B cell (primary cell): ENCODE data around the gene HOXD4. TPM values are rescaled to one million over a fixed set of nuclear protein-coding genes. Genes with fewer than 3 reads are reported as not detected.

Source experiments
- ATAC-seq: fragments of 200-7000 bp; cut with Tn5 transposase; one replicate; pipeline ENCODE4 v1.10.0; 2021; ENCODE audit warnings: low read depth, mild to moderate bottlenecking, moderate number of reproducible peaks, moderate library complexity
- CTCF ChIA-PET: fragments of 350-600 bp; sonication (Branson Sonifier 250); formaldehyde crosslinking; loops from one replicate; lab custom pipeline; 2021; ENCODE audit warnings: antibody characterized with exemption, inconsistent platforms; lab: Charles Lee
- POLR2A ChIA-PET: fragments of 350-600 bp; sonication (Branson Sonifier 250); formaldehyde crosslinking; loops from one replicate; lab custom pipeline; 2021; ENCODE audit warnings: antibody characterized with exemption; lab: Charles Lee
- DNase-seq: peaks from one replicate; pipeline ENCODE4 v3.0.0; 2013
- H2AFZ ChIP-seq: 2 replicates; pipeline ENCODE4 v1.6.1; 2012; ENCODE audit warnings: mild to moderate bottlenecking, low read depth, low read length; ENCODE audit not compliant: insufficient read depth, poor library complexity, severe bottlenecking
- H3K27ac ChIP-seq, 2 donors: 1 replicate in 1 of 2; 2 replicates in 1 of 2; pipeline ENCODE4 v1.5.1; 2012 to 2013; ENCODE audit warnings: low read length in 2 of 2, mild to moderate bottlenecking in 2 of 2, moderate library complexity in 1 of 2
- H3K27me3 ChIP-seq, 4 experiments: fragments of 200-600 bp in 1 of 4; sonication (generic) in 1 of 4; replicated peaks in 1 of 4; 1 replicate in 2 of 4; 2 replicates in 2 of 4; pipeline versions ENCODE4 v1.6.1 to v1.7.0; 2013 to 2016; ENCODE audit warnings: low read length in 3 of 4, mild to moderate bottlenecking in 2 of 4, mixed read lengths in 1 of 4, moderate library complexity in 1 of 4; ENCODE audit not compliant: insufficient read depth in 4 of 4, control insufficient read depth in 3 of 4; ENCODE audit errors: control extremely low read depth in 1 of 4
- H3K36me3 ChIP-seq, 2 experiments: replicated peaks in 1 of 2; 1 replicate in 1 of 2; 2 replicates in 1 of 2; pipeline versions ENCODE4 v1.6.1 to v1.7.1; 2013; ENCODE audit warnings: low read length in 1 of 2; ENCODE audit not compliant: insufficient read depth in 2 of 2, control insufficient read depth in 1 of 2; ENCODE audit errors: control extremely low read depth in 1 of 2, extremely low read depth in 1 of 2
- H3K4me1 ChIP-seq, 2 donors: fragments of 200-600 bp in 1 of 2; sonication (generic) in 1 of 2; 1 replicate in 1 of 2; 2 replicates in 1 of 2; pipeline versions ENCODE4 v1.5.1 to v1.6.1; 2013 to 2017; ENCODE audit warnings: low read length in 2 of 2; ENCODE audit not compliant: control insufficient read depth in 2 of 2, insufficient read depth in 2 of 2
- H3K4me2 ChIP-seq: replicated peaks from 2 replicates; pipeline ENCODE3; 2012; ENCODE audit warnings: mild to moderate bottlenecking, low read depth, low read length; ENCODE audit not compliant: poor library complexity, severe bottlenecking
- H3K4me3 ChIP-seq, 5 experiments: fragments of 200-600 bp in 1 of 5; sonication (generic) in 1 of 5; 1 replicate in 3 of 5; 2 replicates in 2 of 5; pipeline versions ENCODE4 v1.5.1 to v1.7.0; 2011 to 2016; ENCODE audit warnings: low read length in 4 of 5, mild to moderate bottlenecking in 4 of 5, low read depth in 2 of 5, control low read depth in 1 of 5, moderate library complexity in 1 of 5; ENCODE audit not compliant: insufficient read depth in 1 of 5; ENCODE audit errors: control extremely low read depth in 1 of 5, extremely low read depth in 1 of 5
- H3K79me2 ChIP-seq: fragments of 200-600 bp; sonication (generic); one replicate; pipeline ENCODE4 v1.6.0; 2016; ENCODE audit warnings: low read length; ENCODE audit not compliant: control insufficient read depth, insufficient read depth
- H3K9ac ChIP-seq: fragments of 200-600 bp; sonication (generic); 2 replicates; pipeline ENCODE4 v1.6.1; 2017; ENCODE audit warnings: mild to moderate bottlenecking, low read length, moderate library complexity
- H3K9me3 ChIP-seq, 3 donors: one replicate each; pipeline versions ENCODE4 v1.6.1 to v1.7.1; 2013; ENCODE audit warnings: low read length in 2 of 3; ENCODE audit not compliant: control insufficient read depth in 2 of 3, insufficient read depth in 1 of 3; ENCODE audit errors: control extremely low read depth in 1 of 3
- H4K20me1 ChIP-seq: 2 replicates; pipeline ENCODE4 v1.6.0; 2012; ENCODE audit warnings: mild to moderate bottlenecking, low read length; ENCODE audit not compliant: insufficient read depth, control insufficient read depth, poor library complexity, severe bottlenecking
- H3K27ac Mint-ChIP-seq: one replicate; pipeline ENCODE4 v1.8.0; 2021; ENCODE audit warnings: mixed read lengths
- H3K27me3 Mint-ChIP-seq: one replicate; pipeline ENCODE4 v1.8.0; 2021; ENCODE audit warnings: mixed read lengths
- H3K4me1 Mint-ChIP-seq: one replicate; pipeline ENCODE4 v1.8.0; 2021; ENCODE audit warnings: mixed read lengths
- H3K4me3 Mint-ChIP-seq: one replicate; pipeline ENCODE4 v1.8.0; 2021; ENCODE audit warnings: mixed read lengths
- H3K9me3 Mint-ChIP-seq: one replicate; pipeline ENCODE4 v1.8.0; 2022; ENCODE audit warnings: mixed read lengths; ENCODE audit not compliant: insufficient read depth
- CTCF ChIP-seq: fragments of 200-600 bp; IDR thresholded peaks from one replicate; pipeline ENCODE4 v1.8.0; 2022; ENCODE audit warnings: antibody characterized with exemption, mild to moderate bottlenecking
- EZH2 ChIP-seq: IDR thresholded peaks from 2 replicates; pipeline ENCODE4 v1.6.1; 2012; ENCODE audit warnings: borderline replicate concordance, low read depth, mild to moderate bottlenecking, moderate library complexity, low read length; ENCODE audit not compliant: insufficient read depth, poor library complexity, severe bottlenecking
- WGBS: methylation state at CpG from one replicate; pipeline ENCODE4 v1.1.5; 2013; ENCODE audit warnings: missing lambda C conversion rate; ENCODE audit not compliant: insufficient coverage; 5-methylcytosine and 5-hydroxymethylcytosine counted together
- intact Hi-C: fragments of 100-400 bp; cut with micrococcal nuclease; formaldehyde crosslinking; loops from one replicate; pipeline ENCODE4 v1.10.0; 2022
- polyA plus RNA-seq: library from polyadenylated mRNA; depleted of rRNA; stranded (reverse); fragments of >200 nt; gene quantifications from 2 replicates; pipeline ENCODE4 v1.2.3, GENCODE V29; 2012
- total RNA-seq, 2 donors: library from RNA; stranded (reverse); fragments of 120-200 nt in 1 of 2; gene quantifications; 1 replicate in 1 of 2; 2 replicates in 1 of 2; pipeline versions ENCODE4 v1.2.3 to v1.2.4, GENCODE V29; 2013 to 2022

The HOXD4 gene
- total and polyA plus RNA-seq, 2 donors (not counting 1 experiment from before 2014, with no cell fraction given): not detected

GRCh38 chr2:176111846-176112374, 39.4 kb upstream of the HOXD4 start:
- Histone ChIP-seq H3K4me1 (peaks cover 3 to 6% of the 10 kb centered on the region in 2 donors), H3K9ac (no peak overlapping the region), H4K20me1 (no peaks in the 10 kb centered on the region), H3K27me3 (peaks cover 0 to 88% (median 64%) of the 10 kb centered on the region in 4 experiments), H3K4me3 (no peak overlapping the region), H2AFZ (no peak overlapping the region), H3K27ac (no peak overlapping the region), H3K79me2 (no peaks in the 10 kb centered on the region), H3K36me3 (no peaks in the 10 kb centered on the region), H3K9me3 (peaks cover 0 to 51% (median 1%) of the 10 kb centered on the region in 3 donors), H3K4me2 (no peak overlapping the region)
- DNase-seq: no peak
- peaks cover 78% of the 10 kb centered on the region for H3K27me3 Mint-ChIP-seq
- WGBS: 8% methylated on average over 27 of the region's 29 CpGs
- intact Hi-C loops: no loop called here
- peaks cover 5% of the 10 kb centered on the region for H3K4me1 Mint-ChIP-seq
- H3K4me3 Mint-ChIP-seq: no peak overlapping the region
- peak overlapping the region; percentile 20 for H3K27ac Mint-ChIP-seq
- peaks cover 4% of the 10 kb centered on the region for H3K9me3 Mint-ChIP-seq
- no peak for TF ChIP-seq CTCF
- no peak for TF ChIP-seq EZH2
- CTCF ChIA-PET: interaction anchor here (1.2 to 1.3 kb wide), 2 partner anchors 9 to 343 kb away, joined by 3 to 4 read pairs; no protein-coding TSS in a partner anchor
- no peak for ATAC-seq
- POLR2A ChIA-PET: no interaction called here
